ENCODE data around the gene GPR150. TPM values are rescaled to one million over a fixed set of nuclear protein-coding genes. Genes with fewer than 3 reads are reported as not detected.
A peak's percentile ranks its signal among the peaks of the same experiment; 100 is the strongest.

Gene GPR150
- total and polyA plus RNA-seq, 9 of the 15 experiments (the other 6 are each of a cell fraction or from before 2014, with no cell fraction given) = not detected

GRCh38 chr5:95649274-95649673 lies 29.4 kb downstream of the GPR150 start (continued):
- TF ChIP-seq ZNF165 (CRISPR knock-in tag; IDR thresholded peaks at IDR 0.05; ENCODE audit: borderline replicate concordance) = no peak
- TF ChIP-seq NCOA2 (IDR thresholded peaks at IDR 0.05; ENCODE audit: partially characterized antibody in 2 of 2) = no peak
- 0 out of 2 replicates have a peak, but pooled peaks have one; percentile 30 for TF ChIP-seq FOXJ2 (tag; IDR thresholded peaks at IDR 0.05)
- TF ChIP-seq ARNT (IDR thresholded peaks at IDR 0.05) = no peak
- TF ChIP-seq PHF21A (IDR thresholded peaks at IDR 0.05; ENCODE audit: borderline replicate concordance, low read depth) = no peak
- TF ChIP-seq ILF3 (IDR thresholded peaks at IDR 0.05; ENCODE audit: borderline replicate concordance) = no peak
- no peak for TF ChIP-seq HDAC8 (tag; IDR thresholded peaks at IDR 0.05)
- TF ChIP-seq ARID3B (CRISPR knock-in tag; IDR thresholded peaks at IDR 0.05; ENCODE audit: borderline replicate concordance) = no peak
- 0 out of 2 replicates have a peak, but pooled peaks have one; percentile 29 for TF ChIP-seq NFIC (IDR thresholded peaks at IDR 0.05)
- TF ChIP-seq ZFX (CRISPR knock-in tag; IDR thresholded peaks at IDR 0.05) = 0 out of 2 replicates have a peak, but pooled peaks have one; percentile 10
- TF ChIP-seq BDP1 (IDR thresholded peaks at IDR 0.05; ENCODE audit: insufficient read depth, insufficient read length) = no peak
- no peak for TF ChIP-seq HCFC1 (IDR thresholded peaks at IDR 0.05; ENCODE audit: low read depth, low read length)
- no peak for TF ChIP-seq CTCF (IDR thresholded peaks at IDR 0.05 in 2 of 3, conservative IDR thresholded peaks at IDR 0.05 in 1 of 3; ENCODE audit: insufficient read depth in 2 of 3, low read depth in 1 of 3, low read length in 3 of 3)
- no peak for TF ChIP-seq ZBTB8A (IDR thresholded peaks at IDR 0.05; ENCODE audit: partially characterized antibody)
